ENCODE data around the gene MAP2K2.
A peak's percentile ranks its signal among the peaks of the same experiment; 100 is the strongest.

The MAP2K2 gene

DNA sequence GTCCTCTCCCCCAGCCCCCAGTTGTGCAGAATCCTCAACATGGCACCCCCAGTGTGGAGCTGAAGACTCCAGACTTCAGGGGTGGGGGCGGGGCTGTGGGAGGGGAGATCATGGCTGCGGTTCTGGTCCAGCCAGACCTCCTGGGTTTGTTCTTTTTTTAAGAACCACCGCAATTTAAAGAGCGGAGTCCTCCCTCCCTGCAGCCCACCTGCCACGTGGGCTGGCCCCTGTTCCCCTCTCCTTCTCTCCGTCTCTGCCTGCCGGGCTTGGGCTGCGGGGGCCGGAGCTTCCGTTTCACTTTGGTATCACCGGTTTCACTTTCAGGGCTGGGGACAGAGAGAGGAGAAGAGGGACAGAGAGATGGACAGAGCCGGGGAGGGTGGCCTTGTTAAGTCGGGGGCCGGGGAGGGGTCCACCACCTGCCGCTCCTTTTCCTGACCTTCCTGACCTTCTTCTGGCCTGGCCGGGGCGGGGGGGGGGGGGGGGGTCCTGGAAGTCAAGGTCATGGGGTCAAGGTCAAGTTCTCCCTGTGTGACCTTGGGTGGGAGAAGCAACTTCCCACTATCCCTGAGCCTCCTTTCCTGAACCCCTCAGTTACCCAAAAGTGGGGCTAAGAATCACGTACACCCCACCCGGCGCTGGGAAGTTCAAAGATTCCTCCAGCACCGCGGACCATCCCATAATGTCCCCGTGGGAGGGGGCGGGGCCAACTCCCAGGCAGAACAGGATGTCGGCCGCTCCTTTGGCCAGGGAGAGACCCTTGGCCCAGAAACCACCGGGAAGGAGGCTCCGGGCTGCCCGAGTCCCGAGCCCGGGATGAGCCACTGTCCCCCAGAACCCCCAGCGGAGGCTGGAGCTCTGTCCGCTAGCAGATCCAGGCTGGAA lies 45.9 kb downstream of the MAP2K2 start:
- no peak for DNase-seq (ENCODE audit: low read depth, low spot score)

DNA sequence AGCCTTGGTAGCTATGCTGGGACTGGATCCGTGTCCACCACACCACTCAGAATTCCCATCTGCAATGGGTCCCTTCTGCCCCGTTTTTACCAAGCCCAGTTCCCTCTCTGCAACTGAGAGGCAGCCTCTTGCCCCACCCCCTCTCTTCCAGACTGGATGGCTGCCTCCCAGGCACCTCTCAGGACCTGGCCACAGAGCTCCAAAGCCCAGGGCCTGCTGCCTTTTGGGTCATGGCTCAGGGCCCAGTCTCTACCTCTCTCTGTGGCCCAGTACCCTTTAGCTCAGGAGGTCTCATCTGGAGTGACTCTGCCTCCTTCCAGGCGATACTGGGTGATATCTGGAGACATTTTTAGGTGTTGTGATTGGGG lies 46.9 kb downstream of the MAP2K2 start:
- no peak for DNase-seq (ENCODE audit: low read depth, low spot score)

DNA sequence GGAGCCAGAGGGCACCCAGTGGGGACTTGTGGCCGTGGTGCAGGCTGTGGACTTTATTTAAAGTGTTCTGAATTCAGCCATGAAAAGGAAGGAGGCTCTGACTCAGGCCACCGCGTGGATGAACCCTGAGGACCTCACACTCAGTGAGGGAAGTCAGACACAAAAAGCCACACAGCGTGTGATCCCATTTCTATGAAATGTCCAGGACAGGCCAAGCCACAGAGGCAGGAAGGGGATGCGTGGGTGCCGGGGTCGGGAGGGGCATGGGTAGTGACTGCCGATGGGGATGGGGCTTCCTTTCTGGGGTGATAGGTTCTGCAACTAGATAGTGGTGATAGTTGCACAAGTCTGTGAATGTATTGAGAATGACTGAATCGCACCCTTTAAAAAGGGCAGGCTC lies 48.5 kb downstream of the MAP2K2 start:
- DNase-seq (ENCODE audit: low read depth, low spot score): no peak

DNA sequence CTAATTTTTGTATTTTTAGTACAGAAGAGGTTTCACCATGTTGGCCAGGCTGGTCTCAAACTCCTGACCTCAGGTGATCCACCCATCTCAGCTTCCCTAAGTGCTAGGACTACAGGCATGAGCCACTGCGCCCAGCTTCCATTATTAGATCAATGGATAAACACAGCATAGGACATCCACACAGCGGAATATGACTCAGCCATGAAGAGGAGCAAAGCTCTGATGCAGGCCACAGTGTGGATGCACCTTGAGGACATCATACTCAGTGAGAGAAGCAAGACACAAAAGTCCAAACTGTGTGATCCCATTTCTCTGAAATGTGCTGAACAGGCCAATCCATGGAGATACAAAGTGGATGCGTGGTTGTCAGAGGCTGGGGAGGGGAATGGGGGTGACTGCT lies 52.3 kb downstream of the MAP2K2 start:
- no peak for DNase-seq (ENCODE audit: low read depth, low spot score)

DNA sequence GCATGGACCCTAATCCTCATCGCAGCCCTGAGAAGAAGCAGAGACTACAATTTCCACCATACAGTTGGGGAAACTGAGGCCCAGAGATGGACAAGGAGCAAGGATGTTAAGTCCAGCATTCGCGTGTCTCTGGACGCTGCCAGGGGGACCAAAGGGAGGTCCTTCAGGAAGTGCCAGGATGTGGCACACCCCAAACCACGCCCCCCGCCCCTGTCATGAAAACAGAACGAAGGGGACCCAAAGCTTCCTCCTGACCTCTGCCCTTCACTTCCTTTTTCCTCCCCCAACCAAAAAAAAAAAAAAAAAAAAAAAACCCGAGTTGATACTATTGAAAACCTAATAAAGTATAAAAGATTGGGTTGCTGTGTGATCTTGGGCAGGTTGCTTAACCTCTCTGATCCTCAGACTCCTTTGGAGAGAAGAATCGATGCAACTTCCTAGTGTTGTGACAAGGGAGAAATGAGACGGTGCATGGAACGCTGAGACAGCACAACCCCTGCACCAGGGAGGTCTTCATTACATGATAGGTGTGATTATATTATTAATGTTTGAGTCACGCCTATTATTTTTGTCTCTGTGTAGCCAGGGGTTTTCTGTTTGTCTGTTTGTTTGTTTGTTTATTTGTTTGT lies 54.5 kb downstream of the MAP2K2 start:
- DNase-seq (ENCODE audit: low read depth, low spot score): no peak

DNA sequence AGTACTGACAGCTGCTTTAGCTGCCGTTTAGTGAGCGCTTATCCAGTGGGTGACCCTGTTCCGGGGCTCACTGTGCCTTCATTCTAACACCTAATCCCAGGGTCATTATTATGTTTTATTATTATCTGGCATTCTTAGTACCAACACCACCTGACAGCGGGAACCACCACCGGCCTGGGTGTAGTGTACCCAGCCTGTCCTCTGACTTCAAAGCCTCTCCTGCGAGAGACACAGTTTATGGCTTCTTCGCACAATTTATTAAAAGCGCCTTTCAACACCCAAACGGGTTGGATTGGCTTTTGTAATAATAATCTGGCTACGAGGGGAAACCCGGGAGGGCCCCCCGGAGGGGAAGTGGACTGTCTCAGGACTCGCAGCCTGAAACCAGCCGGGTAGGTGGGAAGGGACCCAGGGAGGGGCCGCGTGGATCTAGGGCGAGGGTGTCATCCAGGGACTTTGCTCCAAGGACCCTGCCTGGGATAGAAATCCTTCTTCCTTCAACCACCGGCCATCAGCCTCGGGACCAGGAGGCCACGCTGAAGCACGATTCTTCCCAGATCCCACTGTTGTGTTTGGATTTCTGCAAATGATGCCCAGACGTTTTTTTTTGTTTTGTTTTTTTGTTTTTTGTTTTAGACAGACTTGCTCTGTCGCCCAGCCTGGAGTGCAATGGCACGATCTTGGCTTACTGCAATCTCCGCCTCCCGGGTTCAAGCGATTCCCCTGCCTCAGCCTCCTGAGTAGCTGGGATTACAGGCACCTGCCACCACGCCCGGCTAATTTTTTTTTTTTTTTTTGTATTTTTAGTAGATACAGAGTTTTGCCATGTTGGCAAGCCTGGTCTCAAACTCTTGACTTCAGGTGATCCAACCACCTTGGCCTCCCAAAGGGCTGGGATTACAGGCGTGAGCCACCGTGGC lies 55.6 kb downstream of the MAP2K2 start:
- DNase-seq (ENCODE audit: low read depth, low spot score): no peak

DNA sequence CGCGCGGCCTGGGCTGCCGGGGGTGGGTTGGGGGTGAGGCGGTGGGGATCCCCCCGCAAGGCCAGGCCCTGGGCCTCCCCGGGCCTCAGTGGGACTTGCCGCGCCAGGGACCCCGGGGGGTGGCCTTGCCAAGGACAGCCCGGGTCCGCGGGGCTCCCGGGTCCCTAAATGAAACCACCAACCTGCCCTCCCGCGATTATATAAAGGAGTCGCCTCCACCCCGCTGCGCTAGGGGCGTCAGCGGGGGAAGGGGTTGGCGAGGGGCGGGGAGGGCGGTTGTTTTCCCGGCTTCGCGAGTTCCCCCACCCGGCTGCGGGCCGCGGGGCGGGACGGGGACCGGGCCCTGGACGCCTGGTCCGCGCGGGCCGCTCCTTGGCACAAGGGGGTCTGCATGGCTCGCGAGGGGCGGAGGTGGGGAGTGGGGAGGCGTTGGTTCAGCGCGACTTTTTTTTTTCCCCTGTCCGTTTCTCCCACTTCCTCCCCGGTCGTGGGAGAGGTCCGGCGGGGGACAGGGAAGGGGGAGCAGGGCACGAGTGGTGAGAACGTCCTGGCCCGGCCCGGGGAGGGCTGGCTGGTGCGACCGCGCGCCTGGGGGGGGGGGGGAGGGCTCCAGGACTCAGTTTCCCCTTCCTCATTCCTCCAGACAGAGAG lies 56.4 kb downstream of the MAP2K2 start:
- DNase-seq (ENCODE audit: low read depth, low spot score): no peak

DNA sequence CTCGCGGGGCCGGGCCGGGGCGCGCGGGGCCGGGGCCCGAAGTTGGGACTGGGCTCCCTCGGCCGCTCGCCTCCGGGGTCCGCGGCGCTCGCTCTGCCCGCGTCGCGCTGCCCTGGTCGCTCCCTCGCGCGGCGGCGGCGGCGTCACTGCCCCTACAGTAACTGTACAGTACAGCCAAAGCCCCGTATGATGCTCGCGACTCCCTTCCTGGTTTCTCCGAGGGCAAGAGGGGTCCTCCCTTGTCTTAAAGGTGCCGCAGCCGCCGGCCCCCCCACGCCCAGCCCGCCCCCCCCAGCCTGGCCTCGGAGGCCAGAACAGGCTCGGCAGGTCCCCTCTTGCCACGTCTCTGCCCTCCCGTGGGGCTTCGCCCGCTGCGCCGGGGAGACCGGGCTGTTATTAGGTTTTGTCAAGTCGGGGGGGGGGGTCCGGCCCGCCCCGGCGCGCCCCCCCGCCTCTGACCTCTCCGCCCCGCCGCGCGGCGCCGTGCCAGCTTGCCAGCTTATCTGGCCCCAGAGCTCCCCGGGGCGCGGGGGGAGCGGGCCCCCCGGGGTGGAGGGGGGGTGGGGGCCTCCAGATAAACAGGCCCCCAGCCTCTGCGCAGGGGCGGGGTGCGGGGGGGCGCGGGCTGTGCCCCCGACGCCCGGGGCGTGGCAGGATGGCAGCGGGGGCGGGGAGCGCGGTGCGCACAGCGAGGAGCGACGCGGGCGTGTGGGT lies 57.1 kb downstream of the MAP2K2 start, which contains the start of gene ZBTB7A:
Gene ZBTB7A (minus strand): TSS at position 218 of the 714 bp plus-strand sequence. CDS start 11,667 bp downstream, outside the sequence.
- peak; percentile 56 for DNase-seq (ENCODE audit: low read depth, low spot score)

DNA sequence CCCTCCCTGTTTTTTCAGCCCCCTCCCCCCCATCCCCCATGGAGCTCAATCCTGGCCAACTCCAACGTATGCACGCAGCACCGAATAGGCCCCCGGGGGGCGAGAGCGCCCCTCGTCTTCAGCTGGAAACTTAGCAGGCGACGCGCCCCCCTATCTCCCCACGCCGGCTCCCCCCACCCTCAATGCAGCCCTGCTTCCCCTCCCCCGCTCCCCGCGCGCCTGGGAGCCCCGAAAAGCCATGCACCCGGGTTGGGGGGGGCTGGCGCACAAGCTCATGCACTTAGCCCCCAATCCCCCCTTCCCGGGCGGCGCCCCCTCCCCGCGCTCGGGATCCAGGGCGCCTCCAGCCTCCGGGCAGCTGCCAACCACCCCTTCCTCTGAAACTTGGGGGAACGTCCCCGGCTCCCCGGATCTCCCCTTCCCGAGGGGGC lies 57.7 kb downstream of the MAP2K2 start:
- no peak for DNase-seq (ENCODE audit: low read depth, low spot score)

DNA sequence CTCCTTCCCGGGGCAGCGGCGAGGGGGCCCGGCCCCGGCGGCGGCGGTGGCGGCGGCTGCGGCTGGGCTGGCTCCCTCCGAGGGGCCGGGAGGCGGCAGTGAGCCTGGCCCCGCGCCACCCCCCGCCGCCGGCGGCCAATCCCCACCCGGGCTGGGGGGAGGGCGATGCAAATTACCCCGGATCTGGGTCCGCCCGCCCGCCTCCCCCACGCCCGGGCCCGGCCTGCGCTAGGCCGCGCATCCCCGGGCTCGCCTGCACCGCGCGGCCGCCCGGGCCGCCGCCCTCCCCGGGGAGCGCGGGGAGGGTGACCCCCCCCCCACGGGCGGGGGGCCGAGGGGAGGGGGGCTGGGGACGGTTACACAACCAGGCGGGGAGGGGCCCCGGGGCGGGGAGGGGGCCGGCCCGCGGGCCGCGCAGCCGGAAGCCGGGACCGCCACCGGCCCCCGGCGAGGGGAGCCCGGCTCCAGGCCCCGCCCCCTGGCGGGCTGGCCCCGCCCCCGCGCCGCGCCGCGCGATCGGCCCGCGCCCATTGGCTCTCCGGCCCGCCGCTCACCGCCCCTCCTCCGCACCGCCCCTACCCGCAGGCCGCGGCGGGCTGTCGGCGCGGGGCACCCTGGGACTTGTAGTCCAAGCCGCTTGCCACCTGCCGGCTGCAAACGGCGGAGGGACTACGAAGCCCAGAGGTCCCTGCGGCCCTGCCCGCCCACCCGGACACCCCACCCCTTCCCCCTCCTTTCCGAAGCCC lies 58.3 kb downstream of the MAP2K2 start:
- DNase-seq (ENCODE audit: low read depth, low spot score): peak; percentile 90

DNA sequence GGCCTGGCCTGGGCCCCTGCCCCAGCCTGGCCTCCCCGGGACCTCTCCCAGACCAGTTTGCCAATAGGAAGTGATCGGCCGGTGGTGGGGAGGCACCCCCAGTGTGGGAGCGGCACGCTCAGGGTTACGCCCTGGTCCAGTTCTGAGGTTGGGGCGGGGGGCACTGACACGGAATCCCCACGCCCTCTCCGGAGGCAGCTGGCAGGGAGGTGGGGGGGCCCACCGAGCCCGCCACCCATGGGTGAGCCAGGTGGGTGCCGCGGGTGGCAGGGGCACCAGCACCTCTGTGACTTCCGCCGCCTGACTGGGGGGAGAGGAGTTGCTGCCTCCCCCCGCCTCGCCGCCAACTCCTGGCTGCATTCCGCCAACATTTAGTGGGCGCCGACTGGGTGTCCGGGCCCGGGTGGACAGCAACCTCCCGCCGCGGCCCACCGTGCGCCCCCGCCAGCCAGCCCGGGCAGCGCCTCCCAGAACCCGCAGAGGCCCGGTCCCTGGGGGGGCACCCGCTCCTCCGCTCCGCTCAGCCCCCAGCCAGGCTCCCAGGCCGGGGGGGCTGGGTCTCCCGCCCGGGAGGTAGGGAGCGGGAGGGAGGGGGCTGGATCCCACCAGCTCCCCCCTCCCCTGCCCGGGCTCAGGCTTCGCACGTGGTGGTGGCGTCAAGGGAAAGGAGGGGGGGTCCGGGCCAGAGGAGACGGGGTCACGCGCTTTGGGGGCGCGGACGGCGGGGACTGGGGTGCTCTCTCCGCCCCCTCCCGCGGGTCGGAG lies 59.2 kb downstream of the MAP2K2 start:
- no peak for DNase-seq (ENCODE audit: low read depth, low spot score)

DNA sequence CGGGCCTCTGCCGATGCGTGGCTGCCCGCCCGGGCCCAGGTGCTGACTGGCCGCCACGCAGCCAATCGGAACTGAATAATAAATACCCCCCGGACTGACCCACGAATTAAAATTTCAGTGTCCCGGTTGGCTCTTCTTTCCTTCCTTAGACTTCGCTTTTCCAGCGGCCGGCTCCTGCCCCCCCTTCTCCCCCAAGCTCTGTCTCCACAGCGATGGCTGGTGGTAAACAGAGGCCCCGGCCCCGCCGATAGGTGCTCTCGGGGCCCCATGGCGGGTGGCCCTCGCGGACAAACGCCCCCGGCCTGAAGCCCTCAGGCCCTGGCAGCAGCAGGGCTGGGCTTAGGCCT lies 59.8 kb downstream of the MAP2K2 start:
- DNase-seq (ENCODE audit: low read depth, low spot score): no peak

DNA sequence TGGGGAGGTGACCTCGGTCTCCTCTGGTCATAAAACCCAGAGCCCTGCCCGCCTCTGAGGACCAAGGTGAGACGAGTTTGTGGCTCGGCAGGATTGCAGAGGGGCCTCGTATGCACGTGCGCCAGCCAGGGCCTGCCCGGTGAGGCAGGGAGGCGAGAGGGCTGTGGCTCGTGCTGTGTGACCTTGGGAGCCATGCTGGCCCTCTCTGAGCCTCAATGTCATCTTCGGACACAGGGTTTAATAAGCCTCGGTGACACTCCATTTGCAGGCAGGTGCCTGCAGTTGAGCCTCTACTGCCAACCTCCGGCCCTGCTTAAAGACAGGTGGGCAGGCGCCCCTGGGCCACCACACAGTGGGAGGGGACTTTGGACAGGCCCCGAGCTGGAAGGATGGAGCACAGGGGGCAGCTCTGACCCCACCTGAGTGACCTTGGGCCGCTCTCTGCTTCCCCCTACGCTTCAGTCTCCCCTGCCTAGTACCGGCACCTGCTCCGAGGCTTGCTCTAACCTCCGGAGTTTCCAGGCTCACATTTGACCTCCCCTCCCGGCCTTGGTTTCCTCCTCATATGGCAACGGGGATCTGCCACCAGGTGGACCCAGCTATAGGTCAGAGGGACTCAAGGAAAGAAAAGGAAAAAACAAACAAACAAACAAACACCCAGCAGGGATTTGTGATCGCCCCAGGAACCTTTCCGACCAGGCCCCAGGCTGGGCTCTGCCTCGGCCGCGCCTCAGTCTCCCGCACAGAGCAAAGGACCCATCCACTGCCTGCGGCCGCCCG lies 60.4 kb downstream of the MAP2K2 start:
- DNase-seq (ENCODE audit: low read depth, low spot score): no peak

DNA sequence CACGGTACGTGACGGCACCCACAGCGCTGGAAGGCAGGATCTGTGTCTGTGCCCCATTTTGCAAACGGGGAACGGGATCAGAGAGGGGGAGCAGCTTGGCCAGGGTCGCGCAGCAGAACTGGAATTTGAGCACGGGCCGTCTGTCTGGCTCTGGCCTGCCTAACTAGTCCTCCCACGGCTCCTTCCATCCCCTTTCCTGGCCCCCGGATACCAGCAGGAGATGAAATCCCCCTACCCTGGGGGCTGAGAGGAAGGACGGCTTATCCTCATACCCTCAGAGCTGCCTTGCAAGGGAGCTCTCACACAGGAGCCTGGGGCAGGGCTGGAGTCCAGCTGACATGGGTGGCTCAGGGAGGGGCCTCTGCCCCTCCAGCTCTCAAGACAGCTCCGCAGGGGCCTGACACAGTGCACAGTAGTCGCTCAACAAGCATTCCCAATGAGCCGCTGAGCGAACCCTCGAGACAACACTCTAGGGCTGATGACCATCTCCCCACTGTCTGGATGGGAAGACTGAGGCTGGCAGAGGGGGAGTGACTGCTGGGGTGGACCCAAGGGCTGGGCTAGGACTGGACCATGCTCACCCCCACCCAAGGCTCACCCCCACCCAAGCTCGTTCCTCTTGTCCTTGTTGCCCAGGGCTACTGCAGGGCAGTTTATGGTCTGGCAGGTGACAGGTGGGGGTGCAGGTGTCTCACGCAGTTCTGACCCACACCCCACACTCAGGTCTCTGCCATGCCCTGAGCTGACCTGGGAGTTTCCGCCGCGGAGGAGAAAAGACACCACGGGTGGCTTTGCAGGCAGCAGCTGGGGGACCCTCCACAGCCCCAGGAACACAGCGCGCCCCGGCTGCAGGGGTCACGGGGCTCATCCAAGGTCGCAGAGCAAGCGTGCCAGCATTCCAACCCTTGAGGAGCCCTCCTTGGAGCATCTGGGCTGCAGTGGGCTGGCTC lies 61.2 kb downstream of the MAP2K2 start:
- no peak for DNase-seq (ENCODE audit: low read depth, low spot score)

DNA sequence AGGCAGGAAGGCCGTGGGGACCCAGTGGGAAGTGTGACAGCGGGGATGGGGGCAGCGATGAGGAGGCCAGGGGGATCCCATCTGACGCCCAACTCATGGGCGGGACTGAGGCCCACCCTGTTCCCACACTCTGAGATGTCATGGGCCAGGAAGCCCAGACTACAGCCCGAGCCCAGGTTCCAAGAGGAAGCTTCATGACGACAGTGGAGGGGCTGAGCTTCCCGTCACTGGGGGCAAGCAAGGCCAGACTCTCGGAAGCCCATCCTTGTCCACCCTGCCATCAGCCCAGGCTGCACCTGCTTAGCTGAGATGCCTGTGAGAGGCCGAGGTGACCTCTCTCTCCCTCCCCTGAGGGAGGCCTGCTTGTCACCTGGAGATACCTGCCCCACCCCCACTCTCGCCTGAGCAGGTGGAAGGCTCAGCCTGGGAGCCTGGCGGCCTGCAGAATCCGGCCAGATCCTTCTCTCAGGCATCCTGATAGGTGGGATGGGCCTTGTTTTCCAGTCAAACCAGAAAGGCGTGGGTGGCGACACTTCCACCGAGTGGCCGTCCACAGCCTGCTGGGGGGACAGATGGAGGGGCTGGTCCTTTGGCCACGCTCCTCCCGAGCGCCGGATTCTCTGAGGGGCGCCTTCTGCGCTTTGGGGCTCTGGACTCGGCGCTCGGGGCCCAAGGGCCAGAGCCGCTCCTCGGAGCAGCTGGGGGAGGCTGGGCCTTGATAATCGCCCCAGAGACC lies 62.1 kb downstream of the MAP2K2 start:
- no peak for DNase-seq (ENCODE audit: low read depth, low spot score)

DNA sequence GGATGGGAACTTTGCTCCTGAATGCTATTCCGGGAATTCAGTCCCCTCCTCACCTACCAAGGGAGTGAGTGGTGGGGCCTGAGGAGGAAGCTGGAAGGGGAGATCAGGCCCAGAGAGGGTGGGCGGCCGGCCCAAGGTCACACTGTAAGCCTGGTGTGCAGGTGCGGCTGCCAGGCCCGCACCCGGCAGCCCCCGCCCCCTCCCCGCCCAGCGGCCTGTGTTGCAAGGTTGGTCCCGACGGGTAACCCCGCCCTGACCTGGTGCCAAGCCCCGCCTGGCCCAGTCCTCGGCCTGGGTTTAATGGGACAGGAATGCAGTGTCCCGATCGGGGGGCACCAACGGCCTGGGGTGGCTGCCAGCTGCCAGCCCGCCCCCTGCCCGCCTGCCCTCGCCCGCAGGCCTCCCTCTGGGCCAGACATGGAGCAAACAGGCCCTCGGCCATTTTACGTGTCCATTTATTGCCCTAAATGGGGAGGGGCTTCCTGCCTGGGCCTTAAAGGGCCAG lies 62.7 kb downstream of the MAP2K2 start:
- DNase-seq (ENCODE audit: low read depth, low spot score): no peak
